SU-DHL-6 (cell line): ENCODE data around the gene OXCT1.

Experiments used
- EZH2phosphoT487 ChIP-seq: fragments of 200-600 bp; sonication (generic), shearing (Covaris generic); conservative IDR thresholded peaks from 2 replicates; pipeline ENCODE4 v1.6.1; 2018; ENCODE audit warnings: mild to moderate bottlenecking, antibody characterized with exemption, low read length, moderate library complexity, mixed read lengths
- TF ChIP-seq, protein P1 (sequence below): fragments of 200-600 bp; sonication (generic); IDR thresholded peaks from one replicate; pipeline ENCODE4 v1.5.1; 2017; ENCODE audit warnings: antibody characterized with exemption, mild to moderate bottlenecking, low read length, moderate library complexity; ENCODE audit not compliant: insufficient read depth, poor library complexity, severe bottlenecking

GRCh38 chr5:41822036-41822435 lies 48.2 kb downstream of the OXCT1 start:
- TF ChIP-seq, protein P1, sequence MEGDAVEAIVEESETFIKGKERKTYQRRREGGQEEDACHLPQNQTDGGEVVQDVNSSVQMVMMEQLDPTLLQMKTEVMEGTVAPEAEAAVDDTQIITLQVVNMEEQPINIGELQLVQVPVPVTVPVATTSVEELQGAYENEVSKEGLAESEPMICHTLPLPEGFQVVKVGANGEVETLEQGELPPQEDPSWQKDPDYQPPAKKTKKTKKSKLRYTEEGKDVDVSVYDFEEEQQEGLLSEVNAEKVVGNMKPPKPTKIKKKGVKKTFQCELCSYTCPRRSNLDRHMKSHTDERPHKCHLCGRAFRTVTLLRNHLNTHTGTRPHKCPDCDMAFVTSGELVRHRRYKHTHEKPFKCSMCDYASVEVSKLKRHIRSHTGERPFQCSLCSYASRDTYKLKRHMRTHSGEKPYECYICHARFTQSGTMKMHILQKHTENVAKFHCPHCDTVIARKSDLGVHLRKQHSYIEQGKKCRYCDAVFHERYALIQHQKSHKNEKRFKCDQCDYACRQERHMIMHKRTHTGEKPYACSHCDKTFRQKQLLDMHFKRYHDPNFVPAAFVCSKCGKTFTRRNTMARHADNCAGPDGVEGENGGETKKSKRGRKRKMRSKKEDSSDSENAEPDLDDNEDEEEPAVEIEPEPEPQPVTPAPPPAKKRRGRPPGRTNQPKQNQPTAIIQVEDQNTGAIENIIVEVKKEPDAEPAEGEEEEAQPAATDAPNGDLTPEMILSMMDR: no peak
- TF ChIP-seq EZH2phosphoT487: no peak
